ENCODE results near the gene FOXO6.
A peak's percentile ranks its signal among the peaks of the same experiment; 100 is the strongest.

The FOXO6 gene

DNA sequence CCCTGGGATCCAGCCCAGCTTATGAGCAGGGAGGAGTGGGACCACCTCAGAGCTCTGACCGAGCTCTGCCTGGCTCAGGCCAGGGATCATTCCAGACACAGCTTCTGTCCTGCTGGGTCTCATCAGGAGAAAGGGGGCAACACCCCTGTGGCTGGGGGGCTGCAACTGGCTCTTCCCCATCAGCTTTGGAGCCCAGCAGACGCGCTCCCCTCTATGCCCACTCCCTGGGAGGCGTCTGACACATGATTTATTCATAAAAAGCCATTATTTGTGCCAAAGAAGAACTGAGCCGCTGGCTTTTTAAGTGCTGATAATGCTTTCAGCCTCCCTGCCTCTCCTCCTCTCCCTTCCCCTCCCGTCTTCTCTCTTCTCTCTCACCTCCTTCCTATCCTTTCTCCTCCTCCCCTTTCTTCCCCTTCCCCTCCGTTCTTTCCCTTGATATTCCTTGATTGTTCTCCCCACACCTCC, 25.0 kb downstream of the FOXO6 start:
- no peak for DNase-seq

GRCh38 chr1:41387667-41388091, 26.4 kb downstream of the FOXO6 start:
- DNase-seq = peak; percentile 82

GRCh38 chr1:41388510-41388909, 27.3 kb downstream of the FOXO6 start:
- no peak for DNase-seq

DNA sequence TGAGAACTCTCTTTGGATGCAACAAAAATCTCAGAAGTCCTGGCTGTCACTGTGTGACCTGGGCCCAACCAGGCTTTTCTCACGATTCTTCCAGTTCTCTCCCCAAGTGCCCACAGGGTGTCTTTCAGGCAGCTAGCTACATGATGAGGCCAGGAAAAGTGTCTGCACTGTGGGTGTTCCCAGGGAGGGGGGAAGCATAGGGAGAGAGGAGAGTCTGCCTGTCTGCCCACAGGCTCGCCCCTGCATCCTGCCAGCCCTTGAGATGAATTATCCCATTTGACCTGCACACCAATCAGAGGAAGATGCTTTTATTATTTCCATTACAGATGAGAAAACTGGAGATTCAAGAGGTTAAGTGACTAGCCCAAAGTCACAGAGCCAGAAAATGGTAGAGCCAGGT, 27.8 kb downstream of the FOXO6 start:
- DNase-seq = no peak

GRCh38 chr1:41390166-41390565, 28.9 kb downstream of the FOXO6 start:
- no peak for DNase-seq

DNA sequence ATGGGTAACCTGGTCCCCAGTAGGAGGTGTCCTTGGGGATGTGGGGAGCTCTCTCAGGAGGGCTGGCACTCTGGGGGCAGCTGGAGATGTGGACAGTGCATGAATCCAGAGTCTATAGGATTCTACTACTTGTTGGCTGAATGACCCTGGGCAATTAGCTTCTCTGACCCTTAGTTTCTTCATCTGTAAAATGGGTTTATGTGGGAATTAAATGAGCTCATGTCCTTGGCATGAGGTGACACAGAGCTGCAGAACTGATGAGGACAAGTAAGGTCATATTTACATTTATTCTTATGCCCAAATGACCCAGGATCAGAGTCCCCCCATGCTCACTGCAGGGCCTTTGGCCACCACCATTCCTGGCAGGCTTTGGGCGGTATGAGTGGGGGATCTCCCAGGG, 29.3 kb downstream of the FOXO6 start:
- no peak for DNase-seq

- DNase-seq = no peak
Measured at GRCh38 chr1:41391834-41392527, 30.7 kb downstream of the FOXO6 start.

GRCh38 chr1:41392528-41392924, 31.3 kb downstream of the FOXO6 start:
- DNase-seq = no peak

GRCh38 chr1:41393716-41394368, 32.6 kb downstream of the FOXO6 start:
- DNase-seq = no peak

GRCh38 chr1:41394369-41394744, 33.1 kb downstream of the FOXO6 start:
- no peak for DNase-seq

- peak; percentile 87 for DNase-seq
Measured at GRCh38 chr1:41394959-41395956, 34.0 kb downstream of the FOXO6 start.

GRCh38 chr1:41396084-41396483, 34.9 kb downstream of the FOXO6 start:
- no peak for DNase-seq

GRCh38 chr1:41397020-41397419, 35.8 kb downstream of the FOXO6 start:
- no peak for DNase-seq

DNA sequence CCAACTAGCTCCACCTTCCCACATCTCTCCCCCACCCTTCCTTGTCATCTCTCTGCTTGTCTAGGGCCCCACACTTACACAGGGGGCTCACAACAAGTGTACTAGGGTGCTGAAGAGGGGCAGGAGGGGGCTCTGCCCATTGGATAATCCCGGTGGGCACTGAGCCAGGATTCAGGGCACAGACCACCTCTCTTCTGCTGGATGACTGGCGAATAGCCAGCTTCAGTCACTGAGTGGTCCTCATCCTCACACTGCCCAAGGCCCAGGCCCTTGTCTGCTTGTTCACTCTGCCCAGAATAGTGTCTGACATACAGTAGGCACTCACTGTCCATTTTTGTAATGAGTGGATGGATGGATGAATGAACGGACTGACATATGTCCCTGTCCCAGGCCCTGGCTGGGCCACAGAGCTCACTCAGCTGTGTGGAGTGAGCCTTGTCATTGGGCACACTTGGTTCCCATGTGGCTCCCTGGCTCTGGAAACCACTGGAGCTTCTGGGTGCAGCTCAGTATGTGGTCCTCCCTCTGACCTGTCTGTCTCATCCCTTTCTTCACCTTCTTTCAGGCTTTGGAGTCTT, 36.6 kb downstream of the FOXO6 start:
- no peak for DNase-seq

- DNase-seq = no peak
Measured at GRCh38 chr1:41399145-41399795, 38.0 kb downstream of the FOXO6 start.

DNA sequence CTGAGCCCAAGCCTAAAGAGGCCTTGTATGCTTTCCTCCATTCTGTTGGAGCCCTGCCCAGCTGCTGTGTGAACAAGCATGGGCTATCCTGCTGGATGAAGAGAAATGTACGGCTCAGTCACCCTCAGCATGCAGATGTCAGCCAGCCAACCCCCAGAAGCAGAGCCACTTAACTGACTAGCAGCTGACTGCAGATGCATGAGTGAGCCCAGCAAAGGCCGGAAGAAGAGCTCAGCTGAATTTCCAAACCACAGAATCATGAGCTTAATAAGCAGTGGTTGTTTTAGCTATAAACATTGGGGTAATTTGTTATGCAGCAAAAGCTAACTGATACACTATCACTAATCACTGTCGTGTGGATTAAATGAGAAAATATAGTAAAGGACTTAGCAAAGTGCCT, 39.0 kb downstream of the FOXO6 start:
- DNase-seq = no peak

GRCh38 chr1:41401899-41402298, 40.7 kb downstream of the FOXO6 start:
- DNase-seq = no peak

- no peak for DNase-seq
Measured at GRCh38 chr1:41404308-41404761, 43.1 kb downstream of the FOXO6 start.

DNA sequence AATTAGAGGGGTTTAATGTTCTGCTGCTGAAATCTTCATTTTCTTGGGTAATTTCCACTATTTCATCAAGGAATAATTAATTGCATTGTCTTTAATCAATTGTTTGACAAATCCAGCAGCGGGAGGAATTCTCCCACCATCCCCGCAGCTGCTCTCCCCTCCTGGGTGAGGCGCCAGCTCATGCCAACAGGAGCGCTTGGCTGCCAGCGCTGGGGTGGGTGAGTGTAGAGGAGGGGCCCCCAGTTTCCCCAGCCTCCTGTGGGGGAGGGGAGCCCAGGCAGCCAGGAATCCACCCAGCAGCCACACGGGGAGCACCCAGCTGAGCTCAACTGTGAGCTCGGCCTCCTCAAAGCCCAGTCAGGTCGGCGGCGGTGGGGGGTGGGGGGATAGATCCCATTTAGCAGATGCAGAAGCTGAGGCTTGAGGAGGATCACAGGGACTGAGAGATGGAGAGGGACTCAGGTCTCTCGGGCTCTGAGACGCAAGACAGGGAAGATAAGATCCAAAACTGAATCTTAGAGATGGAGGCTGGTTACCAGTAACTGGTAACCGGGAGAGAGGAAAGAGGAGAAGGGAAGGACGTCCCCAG, 46.5 kb downstream of the FOXO6 start:
- no peak for DNase-seq

GRCh38 chr1:41408691-41409090, 47.5 kb downstream of the FOXO6 start:
- DNase-seq = no peak

DNA sequence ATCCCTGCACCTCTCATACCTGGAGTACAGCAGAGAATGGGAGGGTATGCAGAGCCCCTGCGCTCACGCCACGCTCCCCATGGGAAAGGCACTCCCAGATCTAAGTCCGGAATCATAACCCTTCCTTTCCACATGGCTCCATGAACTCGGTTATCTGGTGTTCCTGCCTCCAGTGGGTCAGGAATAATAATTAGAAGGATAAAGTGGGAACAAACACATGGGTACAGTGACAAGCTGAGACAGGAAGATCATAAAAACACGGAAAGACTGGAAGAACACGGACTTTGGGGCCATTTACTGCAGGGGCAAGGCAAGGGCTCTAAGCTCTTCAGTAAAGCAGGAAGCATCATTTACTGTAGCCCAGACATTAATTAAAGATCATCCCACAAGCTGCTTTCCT, 48.6 kb downstream of the FOXO6 start:
- DNase-seq = no peak

GRCh38 chr1:41410462-41410861, 49.2 kb downstream of the FOXO6 start:
- DNase-seq = no peak

Measured in NCI-H526 treated with DMSO at 0.1 percent for 48 hours (cell line).